ACHN (cell line): ENCODE measurements around the gene PDYN.

Source experiments
- DNase-seq: peaks from one replicate; pipeline ENCODE4 v3.0.0-alpha.2; 2015
- in situ Hi-C: cut with HindIII; loops from 2 replicates; pipeline ENCODE4 v1.10.0; 2017; ENCODE audit warnings: low sequenced_read_pairs, low pct_ligation_motif_present, low pct_unique_long_range_greater_than_20kb

The PDYN gene

GRCh38 chr20:1959156-1959555 lies 34.7 kb downstream of the PDYN start:
- in situ Hi-C loops = no loop called here
- no peak for DNase-seq

GRCh38 chr20:1958426-1958825 lies 35.4 kb downstream of the PDYN start:
- in situ Hi-C loops = no loop called here
- DNase-seq = no peak

GRCh38 chr20:1955217-1955616 lies 38.6 kb downstream of the PDYN start:
- in situ Hi-C loops = no loop called here
- DNase-seq = no peak

- in situ Hi-C loops = no loop called here
- DNase-seq = no peak
These were observed 40.2 kb downstream of the PDYN start for GRCh38 chr20:1953621-1954020.

- in situ Hi-C loops = no loop called here
- no peak for DNase-seq
These were observed 40.9 kb downstream of the PDYN start for GRCh38 chr20:1952737-1953530.

- in situ Hi-C loops = no loop called here
- DNase-seq = no peak
These were observed 42.3 kb downstream of the PDYN start for GRCh38 chr20:1951436-1952115.

- no peak for DNase-seq
These were observed 43.0 kb downstream of the PDYN start for GRCh38 chr20:1950836-1951235.

GRCh38 chr20:1949347-1950100 lies 44.3 kb downstream of the PDYN start:
- in situ Hi-C loops = no loop called here
- DNase-seq = no peak

More at GRCh38 chr20:1950836-1951235, 43.0 kb downstream of the PDYN start:
- in situ Hi-C loops = no loop called here

- in situ Hi-C loops = no loop called here
- no peak for DNase-seq
These were observed 46.4 kb downstream of the PDYN start for GRCh38 chr20:1947535-1947846.

GRCh38 chr20:1946762-1947534 lies 46.9 kb downstream of the PDYN start:
- in situ Hi-C loops = no loop called here
- DNase-seq = no peak

GRCh38 chr20:1946442-1946761 lies 47.5 kb downstream of the PDYN start:
- in situ Hi-C loops = no loop called here
- no peak for DNase-seq

- in situ Hi-C loops = no loop called here
These were observed 48.2 kb downstream of the PDYN start for GRCh38 chr20:1945660-1946059.

GRCh38 chr20:1945134-1945618 lies 48.7 kb downstream of the PDYN start:
- in situ Hi-C loops = no loop called here
- DNase-seq = no peak

More at GRCh38 chr20:1945660-1946059, 48.2 kb downstream of the PDYN start:
- DNase-seq = no peak

- in situ Hi-C loops = no loop called here
- DNase-seq = no peak
These were observed 49.3 kb downstream of the PDYN start for GRCh38 chr20:1944345-1945091.

GRCh38 chr20:1943275-1944002 lies 50.4 kb downstream of the PDYN start:
- in situ Hi-C loops = no loop called here
- DNase-seq = no peak

- no peak for DNase-seq
- in situ Hi-C loops = no loop called here
These were observed 51.2 kb downstream of the PDYN start for GRCh38 chr20:1942486-1943274.

- in situ Hi-C loops = no loop called here
- DNase-seq = no peak
These were observed 51.8 kb downstream of the PDYN start for GRCh38 chr20:1942061-1942460.
